Panc1 (cell line): Measurements from ENCODE around the gene MRPL21.

Experiments
- POLR2AphosphoS5 ChIP-seq: IDR thresholded peaks from 2 replicates; pipeline ENCODE4 v1.6.1; 2012; ENCODE audit warnings: mild to moderate bottlenecking, low read depth, low read length, moderate library complexity
- SIN3A ChIP-seq: IDR thresholded peaks from 2 replicates; pipeline ENCODE4 v1.6.1; 2012; ENCODE audit warnings: low read depth, mild to moderate bottlenecking, low read length, moderate library complexity, borderline replicate concordance; ENCODE audit not compliant: insufficient read depth
- TCF7L2 ChIP-seq: IDR thresholded peaks from 2 replicates; pipeline ENCODE4 v1.6.1; 2011; ENCODE audit warnings: mild to moderate bottlenecking, low read depth, low read length, inconsistent platforms
- TF ChIP-seq, protein P1 (sequence below): fragments of 450-650 bp; IDR thresholded peaks from 2 replicates; pipeline ENCODE4 v1.5.1; 2017; ENCODE audit warnings: mild to moderate bottlenecking

DNA sequence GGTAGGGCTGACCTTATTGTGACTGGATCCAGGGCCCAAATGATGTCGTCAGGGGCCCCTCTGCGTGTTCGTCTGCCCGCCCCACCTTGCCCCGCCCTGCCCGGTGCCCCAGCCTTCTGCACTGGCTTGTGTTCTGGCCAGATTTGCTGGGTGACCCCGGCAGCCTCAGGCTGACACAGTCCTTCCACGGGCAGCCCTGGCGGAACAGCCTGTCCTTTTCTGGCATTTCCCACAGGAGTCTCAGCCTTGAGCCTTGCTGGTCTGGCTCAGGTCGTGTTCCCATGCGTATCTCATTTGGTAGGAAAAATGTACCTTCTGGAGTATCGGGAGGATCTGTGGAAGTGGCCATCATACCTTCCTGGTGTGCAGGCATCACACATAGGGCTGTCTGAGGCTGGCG, 31.0 kb upstream of the MRPL21 start:
- TF ChIP-seq TCF7L2: no peak
- TF ChIP-seq, protein P1, sequence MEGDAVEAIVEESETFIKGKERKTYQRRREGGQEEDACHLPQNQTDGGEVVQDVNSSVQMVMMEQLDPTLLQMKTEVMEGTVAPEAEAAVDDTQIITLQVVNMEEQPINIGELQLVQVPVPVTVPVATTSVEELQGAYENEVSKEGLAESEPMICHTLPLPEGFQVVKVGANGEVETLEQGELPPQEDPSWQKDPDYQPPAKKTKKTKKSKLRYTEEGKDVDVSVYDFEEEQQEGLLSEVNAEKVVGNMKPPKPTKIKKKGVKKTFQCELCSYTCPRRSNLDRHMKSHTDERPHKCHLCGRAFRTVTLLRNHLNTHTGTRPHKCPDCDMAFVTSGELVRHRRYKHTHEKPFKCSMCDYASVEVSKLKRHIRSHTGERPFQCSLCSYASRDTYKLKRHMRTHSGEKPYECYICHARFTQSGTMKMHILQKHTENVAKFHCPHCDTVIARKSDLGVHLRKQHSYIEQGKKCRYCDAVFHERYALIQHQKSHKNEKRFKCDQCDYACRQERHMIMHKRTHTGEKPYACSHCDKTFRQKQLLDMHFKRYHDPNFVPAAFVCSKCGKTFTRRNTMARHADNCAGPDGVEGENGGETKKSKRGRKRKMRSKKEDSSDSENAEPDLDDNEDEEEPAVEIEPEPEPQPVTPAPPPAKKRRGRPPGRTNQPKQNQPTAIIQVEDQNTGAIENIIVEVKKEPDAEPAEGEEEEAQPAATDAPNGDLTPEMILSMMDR: no peak
- no peak for TF ChIP-seq SIN3A
- TF ChIP-seq POLR2AphosphoS5: no peak
